Measurements from ENCODE around the gene NR1D1. TPM values are rescaled to one million over a fixed set of nuclear protein-coding genes. Genes with fewer than 3 reads are reported as not detected.

NR1D1 gene
- total RNA-seq, 1 experiment from 2014 or later = 1.3 TPM

DNA sequence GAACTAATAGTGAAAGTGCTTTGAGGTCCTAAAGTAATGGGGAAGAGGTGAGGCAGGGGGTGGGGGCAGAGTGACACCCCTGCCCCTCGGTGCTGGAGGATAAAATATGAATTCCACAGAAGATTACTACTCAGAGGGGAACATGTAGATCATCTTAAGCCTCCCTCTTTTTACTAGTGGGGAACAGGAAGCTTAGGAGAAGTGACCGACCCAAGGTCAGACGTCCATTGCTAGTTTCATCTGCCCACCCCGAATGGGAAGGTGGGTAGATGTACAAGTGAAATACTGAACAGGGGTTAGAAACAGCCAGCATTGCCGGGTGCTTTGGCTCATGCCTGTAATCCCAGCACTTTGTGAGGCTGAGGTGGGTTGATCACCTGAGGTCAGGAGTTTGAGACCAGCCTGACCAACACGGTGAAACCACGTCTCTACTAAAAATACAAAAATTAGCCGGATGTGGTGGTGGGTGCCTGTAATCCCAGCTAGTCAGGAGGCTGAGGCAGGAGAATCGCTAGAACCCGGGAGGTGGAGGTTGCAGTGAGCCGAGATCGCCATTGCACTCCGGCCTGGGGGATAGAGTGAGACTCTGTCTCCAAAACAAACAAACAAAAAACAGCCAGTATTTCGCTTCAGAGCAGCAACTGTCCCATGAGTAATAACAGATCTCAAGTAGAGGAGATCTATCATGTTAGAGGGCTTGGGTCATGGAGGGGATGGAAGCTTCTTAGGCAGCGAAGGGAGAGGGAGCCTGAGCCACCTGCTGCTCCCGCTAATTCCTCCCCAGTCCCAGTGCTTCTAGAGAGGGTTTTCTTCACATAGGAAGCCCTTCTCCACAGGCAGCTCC, 1.2 kb upstream of the NR1D1 start:
- peak overlapping the region; percentile 59 for H3K4me3 ChIP-seq
- H3K27me3 ChIP-seq = no peaks in the 10 kb centered on the region
- DNase-seq = no peak
- no peaks in the 10 kb centered on the region for H3K9me3 ChIP-seq
- H3K36me3 ChIP-seq = peaks cover 11% of the 10 kb centered on the region

DNA sequence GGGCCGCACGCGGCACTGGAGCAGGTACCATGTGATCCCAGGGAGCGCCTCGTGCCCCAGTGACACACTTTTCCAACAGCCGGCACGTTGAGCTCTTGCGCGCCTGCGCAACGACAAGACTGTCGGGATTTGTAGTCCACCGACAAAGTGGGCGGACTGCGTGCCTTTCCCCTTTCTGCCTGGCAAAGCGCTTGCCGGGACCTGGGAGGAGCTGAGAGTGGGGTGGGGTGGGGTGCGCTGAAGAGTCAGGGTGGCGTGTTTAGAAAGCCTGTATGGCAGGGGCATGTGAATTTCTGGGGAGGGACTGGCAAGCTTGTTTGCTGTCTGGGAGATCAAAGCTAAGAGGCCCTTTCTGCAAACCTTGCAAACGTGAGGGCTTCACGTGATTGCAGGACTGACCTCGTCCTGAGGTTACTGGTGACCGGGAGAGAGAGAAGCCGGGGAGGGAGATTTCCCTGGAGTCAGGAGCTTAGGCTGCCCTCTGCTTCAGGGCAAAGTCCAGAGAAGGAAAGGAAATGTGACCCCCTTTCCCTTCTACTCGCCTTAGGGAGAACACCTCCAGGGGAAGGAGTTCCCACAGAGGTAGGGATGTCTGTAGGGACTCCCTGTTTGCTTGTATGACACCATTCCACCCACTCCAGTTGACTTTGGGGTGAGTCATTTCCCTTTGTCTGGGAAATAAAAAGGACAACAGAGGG, 429 bp upstream of the NR1D1 start:
- Histone ChIP-seq H3K9me3 (no peaks in the 10 kb centered on the region), H3K36me3 (peaks cover 19% of the 10 kb centered on the region), H3K27me3 (no peaks in the 10 kb centered on the region), H3K4me3 (peak overlapping the region; percentile 59)
- peak; percentile 99 for DNase-seq

DNA sequence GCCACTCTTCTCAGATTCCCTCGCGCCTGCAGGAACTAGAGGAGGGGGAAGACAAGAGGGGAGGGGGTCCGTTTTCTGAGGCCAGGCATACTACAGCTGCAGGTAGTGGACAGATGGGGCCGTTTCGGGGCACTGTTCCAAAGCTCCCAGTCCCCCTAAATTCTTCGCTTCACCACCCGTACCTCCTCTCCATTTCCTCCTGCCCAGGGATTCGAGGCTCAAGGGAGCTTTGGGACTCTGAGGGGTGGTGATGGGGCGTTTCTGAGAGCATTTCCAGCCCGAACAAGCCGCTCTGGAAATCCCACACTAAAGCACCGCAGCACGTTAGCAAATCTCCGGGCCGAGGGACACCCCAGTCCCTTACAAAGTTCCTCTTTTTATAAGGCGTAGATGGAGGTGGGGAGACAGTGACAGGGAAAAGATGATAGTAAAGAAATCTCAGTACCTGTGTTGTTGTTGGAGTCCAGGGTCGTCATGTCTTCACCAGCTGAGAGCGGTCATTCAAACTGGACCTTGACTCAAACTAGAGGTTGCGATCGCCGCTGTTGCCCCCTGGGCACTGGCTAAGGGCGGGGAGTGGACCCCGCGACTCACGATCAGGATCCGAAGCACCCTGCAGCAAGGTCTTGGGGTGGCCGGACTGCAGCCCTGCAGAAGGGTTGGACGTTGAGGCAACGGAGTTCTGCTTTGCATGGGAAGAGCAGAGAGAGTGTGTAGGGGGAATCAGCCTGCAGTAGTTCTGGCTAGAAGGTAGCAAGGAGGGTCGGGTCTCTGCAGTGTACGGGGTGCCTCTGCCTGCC, 570 bp downstream of the NR1D1 start:
- Histone ChIP-seq H3K9me3 (no peaks in the 10 kb centered on the region), H3K27me3 (no peaks in the 10 kb centered on the region), H3K36me3 (peaks cover 22% of the 10 kb centered on the region), H3K4me3 (peak overlapping the region; percentile 59)
- no peak for DNase-seq

DNA sequence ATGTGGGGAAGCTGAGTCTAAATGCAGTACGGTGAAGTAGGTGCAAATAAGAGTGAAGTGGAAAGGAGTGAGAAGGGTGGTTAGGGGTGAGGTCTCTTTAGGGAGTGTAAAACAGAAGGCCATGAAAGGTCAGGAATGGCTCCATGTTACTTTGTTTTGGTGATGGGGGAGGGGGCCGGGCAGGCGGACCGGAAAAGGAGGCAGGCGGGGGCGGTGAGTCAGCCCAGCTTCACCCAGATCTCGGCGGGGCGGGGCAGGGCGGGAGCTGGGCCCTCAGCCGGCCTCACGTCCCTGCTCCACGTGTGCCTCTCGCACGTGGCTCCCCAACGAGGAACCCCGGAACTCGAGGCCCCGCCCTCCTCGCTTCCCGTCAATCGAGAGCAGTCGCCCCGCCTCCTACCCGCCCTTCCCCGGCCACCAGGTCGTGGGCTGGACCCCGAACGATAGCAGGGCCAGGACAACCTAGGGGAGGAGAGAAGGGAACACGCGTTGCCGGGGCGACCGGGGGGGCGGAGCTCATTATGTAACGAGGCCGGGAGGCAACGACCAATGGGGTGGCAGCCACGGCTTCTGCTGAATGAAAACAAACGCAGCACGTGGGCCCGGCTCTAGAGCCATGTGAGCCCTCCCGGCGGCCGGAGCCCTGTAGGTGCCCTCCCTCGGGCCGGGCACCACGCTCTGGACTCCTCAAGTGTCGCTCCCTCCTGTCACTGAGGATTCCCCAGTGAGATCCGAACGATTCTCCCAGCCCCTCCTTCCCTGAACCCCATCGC, 1.4 kb downstream of the NR1D1 start:
- DNase-seq = peak; percentile 100
- peaks cover 29% of the 10 kb centered on the region for H3K36me3 ChIP-seq
- H3K4me3 ChIP-seq = peak overlapping the region; percentile 59
- H3K9me3 ChIP-seq = no peaks in the 10 kb centered on the region
- H3K27me3 ChIP-seq = no peaks in the 10 kb centered on the region

DNA sequence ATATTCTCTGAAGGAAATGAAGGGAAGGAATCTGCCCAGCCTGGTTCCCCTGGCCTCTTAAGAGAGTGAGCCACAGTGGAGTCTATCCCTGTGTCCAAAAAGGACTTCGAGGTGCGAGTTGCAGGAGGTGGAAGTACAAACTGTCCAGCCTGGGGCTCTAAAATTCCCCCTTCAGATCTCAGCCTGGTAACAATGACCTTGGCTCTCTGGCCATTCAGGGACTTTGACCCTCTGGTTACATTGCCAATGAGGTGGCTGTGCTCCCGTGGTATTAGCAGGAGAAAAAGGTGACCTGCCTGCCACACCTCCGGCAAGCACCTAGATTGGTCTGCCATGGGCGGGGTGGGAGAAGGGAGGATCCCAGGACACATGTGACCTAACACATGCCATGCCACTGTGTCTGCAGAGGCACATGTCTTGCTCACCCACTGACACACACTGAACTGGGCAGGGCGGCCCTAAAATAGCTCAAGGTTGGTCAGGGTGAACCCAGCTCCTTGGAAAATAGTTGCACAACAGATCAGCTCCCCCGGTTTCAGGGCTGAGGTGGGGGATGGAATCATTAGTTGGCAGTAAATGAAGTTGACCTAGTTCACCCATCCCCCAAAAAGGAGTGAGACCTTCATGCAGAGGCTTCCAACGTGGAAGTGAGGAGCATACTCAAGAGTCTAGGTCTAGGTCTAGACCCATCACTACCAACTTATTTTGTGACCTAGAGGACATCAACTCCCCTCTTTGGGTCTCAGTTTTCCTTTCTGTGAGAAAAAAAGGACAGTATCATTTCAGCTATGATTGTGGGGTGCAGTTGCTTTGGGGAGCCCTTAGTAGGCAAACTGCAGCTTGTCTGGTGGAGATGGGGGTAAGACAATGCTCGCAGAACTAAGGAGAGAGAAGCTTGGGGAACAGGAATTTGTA, 2.2 kb downstream of the NR1D1 start:
- H3K27me3 ChIP-seq = no peaks in the 10 kb centered on the region
- H3K9me3 ChIP-seq = no peaks in the 10 kb centered on the region
- H3K36me3 ChIP-seq = peaks cover 33% of the 10 kb centered on the region
- peak; percentile 28 for DNase-seq
- H3K4me3 ChIP-seq = peak overlapping the region; percentile 59

DNA sequence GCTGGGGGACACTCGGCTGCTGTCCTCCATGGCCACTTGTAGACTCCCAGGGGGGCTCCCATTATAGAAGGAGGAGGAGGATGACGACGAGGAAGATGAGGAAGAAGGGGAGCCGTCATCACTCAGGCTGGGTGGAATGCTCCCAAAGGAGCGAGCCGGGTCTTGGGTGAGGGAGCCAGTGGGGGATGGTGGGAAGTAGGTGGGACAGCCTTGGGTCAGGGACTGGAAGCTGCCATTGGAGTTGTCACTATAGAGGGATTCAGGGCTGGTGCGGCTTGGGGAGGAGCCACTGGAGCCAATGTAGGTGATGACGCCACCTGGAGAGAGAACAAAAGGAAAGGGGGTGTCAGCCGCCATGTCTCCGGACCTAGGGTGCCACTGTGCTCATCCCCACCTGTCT, 3.3 kb downstream of the NR1D1 start:
- H3K9me3 ChIP-seq = no peaks in the 10 kb centered on the region
- no peaks in the 10 kb centered on the region for H3K27me3 ChIP-seq
- no peak overlapping the region for H3K4me3 ChIP-seq
- no peak for DNase-seq
- peaks cover 39% of the 10 kb centered on the region for H3K36me3 ChIP-seq

DNA sequence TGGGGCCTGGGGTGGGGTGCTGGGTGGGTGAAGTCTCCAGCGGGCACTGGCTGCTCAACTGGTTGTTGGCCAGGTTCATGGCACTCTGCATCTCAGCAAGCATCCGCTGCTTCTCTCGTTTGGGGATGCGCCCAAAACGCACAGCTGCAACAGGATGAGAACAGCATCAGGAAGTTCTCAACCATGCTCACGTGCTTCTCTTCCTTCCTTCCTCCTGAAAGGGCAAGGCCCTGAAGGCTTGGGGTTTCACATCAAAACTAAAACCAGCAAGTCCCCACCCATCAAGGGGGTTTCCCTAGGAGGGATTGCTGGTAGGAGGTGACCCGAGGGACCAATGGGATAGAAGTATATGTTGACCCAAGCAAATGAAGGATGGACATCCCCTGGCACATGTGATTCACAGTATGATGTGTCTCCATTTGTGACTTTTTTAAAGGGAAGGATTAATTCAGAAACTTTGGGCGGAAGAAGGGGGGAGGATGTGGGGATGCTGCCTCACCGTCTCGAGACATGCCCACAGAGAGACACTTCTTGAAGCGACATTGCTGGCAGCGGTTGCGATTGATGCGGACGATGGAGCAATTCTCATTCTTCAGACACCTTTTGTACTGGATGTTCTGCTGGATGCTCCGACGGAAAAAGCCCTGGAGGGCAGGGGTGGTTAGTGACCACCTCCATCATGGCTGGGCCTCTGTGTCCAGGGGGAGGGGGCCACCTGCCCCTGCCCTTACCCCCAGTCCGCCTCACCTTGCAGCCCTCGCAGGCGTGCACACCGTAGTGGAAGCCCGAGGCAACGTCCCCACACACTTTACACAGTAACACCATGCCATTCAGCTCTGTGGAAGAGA, 4.2 kb downstream of the NR1D1 start:
- peaks cover 39% of the 10 kb centered on the region for H3K36me3 ChIP-seq
- no peak overlapping the region for H3K4me3 ChIP-seq
- DNase-seq = no peak
- H3K27me3 ChIP-seq = no peaks in the 10 kb centered on the region
- H3K9me3 ChIP-seq = no peaks in the 10 kb centered on the region

DNA sequence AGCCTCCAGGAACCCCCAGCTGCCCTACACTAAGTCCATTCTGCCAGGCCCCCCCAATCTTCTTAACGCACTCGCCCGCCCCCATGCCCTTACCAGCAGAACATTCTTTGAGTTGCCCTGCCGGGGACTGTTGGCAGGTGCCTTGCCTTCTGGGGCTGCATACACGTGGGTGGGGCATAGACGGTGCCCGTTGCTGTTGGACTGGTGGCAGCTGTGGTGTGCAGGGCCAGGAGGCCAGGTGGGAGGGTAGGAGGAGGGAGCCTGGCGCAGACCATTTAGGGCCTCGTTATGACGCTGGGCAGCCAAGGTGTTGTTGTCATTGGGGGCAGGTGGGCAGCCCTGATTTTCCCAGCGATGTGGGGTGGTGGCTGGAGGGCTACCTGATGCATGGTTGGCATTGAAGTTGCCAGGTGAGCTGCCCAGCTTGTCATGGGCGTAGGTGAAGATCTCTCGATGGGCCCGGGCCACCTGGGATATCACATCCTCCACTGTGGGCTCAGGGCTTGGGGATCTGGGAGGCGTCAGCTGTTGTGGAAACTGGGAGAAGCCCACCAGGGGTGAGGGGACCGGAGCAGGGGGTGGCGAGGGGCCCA, 4.9 kb downstream of the NR1D1 start:
- Histone ChIP-seq H3K36me3 (peaks cover 39% of the 10 kb centered on the region), H3K27me3 (no peaks in the 10 kb centered on the region), H3K4me3 (no peak overlapping the region), H3K9me3 (no peaks in the 10 kb centered on the region)
- no peak for DNase-seq

DNA sequence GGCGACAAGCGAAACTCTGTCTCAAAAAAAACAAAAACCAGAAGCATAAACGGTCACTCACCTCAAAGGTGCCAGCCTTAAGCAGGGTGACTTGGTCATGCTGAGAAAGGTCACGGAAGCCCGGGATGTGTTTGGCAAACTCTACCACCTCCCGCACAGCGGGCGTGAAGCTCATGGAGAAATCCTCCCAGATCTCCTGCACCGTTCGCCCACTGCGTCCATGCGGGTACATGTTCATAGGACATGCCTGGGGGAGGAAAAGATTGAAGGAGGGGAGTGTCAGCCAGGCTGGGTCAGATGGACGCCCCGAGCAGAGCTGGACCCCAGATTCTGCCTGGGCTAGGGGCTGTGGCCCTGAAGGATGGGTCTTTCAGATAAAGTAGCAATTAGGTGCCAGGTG, 5.5 kb downstream of the NR1D1 start:
- Histone ChIP-seq H3K4me3 (no peak overlapping the region), H3K9me3 (no peaks in the 10 kb centered on the region), H3K36me3 (peaks cover 39% of the 10 kb centered on the region), H3K27me3 (no peaks in the 10 kb centered on the region)
- no peak for DNase-seq

DNA sequence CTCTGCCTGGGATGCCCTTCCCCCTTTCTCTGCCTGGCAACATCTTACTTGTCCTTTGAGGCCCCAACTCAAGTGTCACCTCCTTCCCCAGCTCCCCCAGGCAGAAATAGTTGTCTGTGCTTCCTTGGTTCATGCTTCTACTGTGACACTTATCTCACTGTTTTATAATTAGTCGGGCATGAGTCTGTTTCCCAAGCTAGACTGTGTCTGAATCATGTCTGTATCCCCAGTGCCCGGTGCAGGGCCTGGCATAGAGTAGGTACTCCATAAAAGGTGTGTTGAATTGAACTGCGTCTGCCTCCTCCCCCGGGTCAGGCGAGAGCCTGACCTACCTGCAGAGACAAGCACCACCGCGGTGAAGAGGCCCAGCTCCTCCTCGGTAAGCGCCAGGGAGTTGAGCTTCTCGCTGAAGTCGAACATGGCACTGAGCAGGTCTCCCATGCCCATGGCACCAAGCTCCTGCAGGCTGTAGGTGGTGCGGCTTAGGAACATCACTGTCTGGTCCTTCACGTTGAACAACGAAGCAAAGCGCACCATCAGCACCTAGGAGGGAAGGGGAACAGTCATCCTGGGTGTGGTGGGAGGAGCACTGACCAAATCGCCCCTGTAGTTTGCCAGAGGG, 6.7 kb downstream of the NR1D1 start:
- Histone ChIP-seq H3K4me3 (no peak overlapping the region), H3K27me3 (no peaks in the 10 kb centered on the region), H3K9me3 (no peaks in the 10 kb centered on the region), H3K36me3 (peaks cover 44% of the 10 kb centered on the region)
- DNase-seq = no peak

DNA sequence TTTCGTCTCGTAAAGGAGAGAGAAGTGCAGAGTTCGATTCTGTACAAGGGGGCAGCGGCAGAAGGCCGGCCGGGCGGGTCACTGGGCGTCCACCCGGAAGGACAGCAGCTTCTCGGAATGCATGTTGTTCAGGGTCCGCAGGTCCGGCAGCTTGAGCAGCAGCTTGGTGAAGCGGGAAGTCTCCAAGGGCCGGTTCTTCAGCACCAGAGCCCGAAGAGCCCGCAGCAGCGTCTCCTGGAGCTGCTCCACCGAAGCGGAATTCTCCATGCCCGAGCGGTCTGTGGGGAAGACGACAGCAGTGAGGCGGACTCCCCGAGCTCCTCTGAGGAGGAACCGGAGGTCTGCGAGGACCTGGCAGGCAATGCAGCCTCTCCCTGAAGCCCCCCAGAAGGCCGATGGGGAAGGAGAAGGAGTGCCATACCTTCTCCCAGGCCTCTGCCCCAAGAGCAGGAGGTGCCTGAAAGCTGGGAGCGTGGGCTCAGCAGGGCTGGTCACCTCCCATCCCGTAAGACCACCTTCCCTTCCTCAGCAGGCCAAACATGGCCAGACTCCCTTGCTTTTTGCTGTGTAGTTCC, 7.3 kb downstream of the NR1D1 start:
- Histone ChIP-seq H3K36me3 (peaks cover 41% of the 10 kb centered on the region), H3K4me3 (no peak overlapping the region), H3K27me3 (no peaks in the 10 kb centered on the region), H3K9me3 (no peaks in the 10 kb centered on the region)
- DNase-seq = no peak

DNA sequence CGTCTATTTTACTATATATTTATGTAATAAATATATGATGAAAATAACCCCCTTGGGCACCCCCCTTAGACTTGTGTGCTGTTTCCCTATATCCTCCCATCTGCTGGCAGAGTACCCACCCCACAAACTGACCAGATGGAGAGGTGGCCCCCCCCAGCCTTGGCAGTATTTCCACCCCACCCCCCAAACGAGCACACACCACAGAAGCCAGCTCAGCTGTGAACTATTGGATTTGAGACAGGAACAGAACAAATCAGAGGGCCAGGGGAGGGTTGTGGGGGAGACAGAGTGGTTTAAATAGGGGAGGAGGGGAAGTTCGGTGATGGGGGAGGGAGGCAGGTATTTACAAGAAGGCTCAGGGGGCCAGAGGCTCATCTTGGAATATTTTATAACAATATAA, 7.8 kb downstream of the NR1D1 start:
- peaks cover 40% of the 10 kb centered on the region for H3K36me3 ChIP-seq

DNA sequence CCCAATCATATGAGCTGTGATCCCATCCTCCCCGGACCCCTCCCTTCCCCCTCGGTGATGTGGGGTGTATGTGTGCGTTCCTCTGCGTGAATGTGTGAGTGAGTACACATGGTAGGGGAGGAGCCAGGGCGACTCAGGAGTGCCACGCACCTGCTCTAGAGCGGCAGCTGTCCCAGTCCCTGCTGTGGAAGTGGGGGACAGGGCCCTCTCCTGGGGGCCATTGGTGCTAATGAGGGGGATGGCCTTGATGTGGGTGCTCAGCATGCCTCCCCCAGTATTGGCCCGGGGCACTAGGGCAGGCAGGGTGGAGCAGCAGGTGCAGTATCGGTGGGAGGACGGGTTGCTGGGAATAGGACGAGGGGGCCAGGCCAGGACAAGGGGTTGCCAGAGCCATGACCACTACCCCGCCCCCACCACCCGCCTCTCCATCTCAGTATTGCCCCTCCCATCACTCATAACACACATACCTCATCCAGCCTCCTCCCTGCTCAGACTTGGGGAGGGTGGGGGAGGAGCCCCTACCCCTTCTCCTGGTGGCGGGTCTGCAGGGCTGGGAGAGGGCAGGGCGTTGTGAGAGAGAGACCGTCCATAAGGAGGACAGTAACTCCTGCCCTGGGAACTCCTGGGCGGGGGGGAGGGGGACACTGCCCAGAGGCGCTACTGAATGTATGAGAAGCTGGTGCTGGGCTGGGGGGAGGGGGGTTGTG, 8.5 kb downstream of the NR1D1 start:
- Histone ChIP-seq H3K4me3 (no peak overlapping the region), H3K27me3 (no peaks in the 10 kb centered on the region), H3K36me3 (peaks cover 42% of the 10 kb centered on the region), H3K9me3 (no peaks in the 10 kb centered on the region)
- no peak for DNase-seq

More for the DNA sequence above, 7.8 kb downstream of the NR1D1 start:
- no peak for DNase-seq
- no peaks in the 10 kb centered on the region for H3K9me3 ChIP-seq
- no peak overlapping the region for H3K4me3 ChIP-seq
- no peaks in the 10 kb centered on the region for H3K27me3 ChIP-seq
